Endometrial microvascular endothelial cells (primary cell): ENCODE results near the gene PHLPP2. TPM values are rescaled to one million over a fixed set of nuclear protein-coding genes. Genes with fewer than 3 reads are reported as not detected.
"Not testable (repeated sequence)": the region's sequence is repeated elsewhere in the genome, so short reads cannot be mapped to it uniquely, and the experiment has no call there.

Experiments used
- in situ Hi-C: cut with HindIII; loops from 2 replicates; pipeline ENCODE4 v1.10.0; 2017; ENCODE audit warnings: low sequenced_read_pairs, low pct_unique_long_range_greater_than_20kb; ENCODE audit errors: inconsistent ontology term
- total RNA-seq: library from RNA; depleted of rRNA; stranded (reverse); fragments of >200 nt; gene quantifications from one replicate; pipeline ENCODE4 v1.2.3, GENCODE V29; 2015; ENCODE audit errors: inconsistent ontology term

PHLPP2 gene
- total RNA-seq, 1 donor from 2014 or later, result 6.8 TPM

- in situ Hi-C loops, result no loop called here
These were observed 2.2 kb upstream of the PHLPP2 start for GRCh38 chr16:71726476-71727315.

DNA sequence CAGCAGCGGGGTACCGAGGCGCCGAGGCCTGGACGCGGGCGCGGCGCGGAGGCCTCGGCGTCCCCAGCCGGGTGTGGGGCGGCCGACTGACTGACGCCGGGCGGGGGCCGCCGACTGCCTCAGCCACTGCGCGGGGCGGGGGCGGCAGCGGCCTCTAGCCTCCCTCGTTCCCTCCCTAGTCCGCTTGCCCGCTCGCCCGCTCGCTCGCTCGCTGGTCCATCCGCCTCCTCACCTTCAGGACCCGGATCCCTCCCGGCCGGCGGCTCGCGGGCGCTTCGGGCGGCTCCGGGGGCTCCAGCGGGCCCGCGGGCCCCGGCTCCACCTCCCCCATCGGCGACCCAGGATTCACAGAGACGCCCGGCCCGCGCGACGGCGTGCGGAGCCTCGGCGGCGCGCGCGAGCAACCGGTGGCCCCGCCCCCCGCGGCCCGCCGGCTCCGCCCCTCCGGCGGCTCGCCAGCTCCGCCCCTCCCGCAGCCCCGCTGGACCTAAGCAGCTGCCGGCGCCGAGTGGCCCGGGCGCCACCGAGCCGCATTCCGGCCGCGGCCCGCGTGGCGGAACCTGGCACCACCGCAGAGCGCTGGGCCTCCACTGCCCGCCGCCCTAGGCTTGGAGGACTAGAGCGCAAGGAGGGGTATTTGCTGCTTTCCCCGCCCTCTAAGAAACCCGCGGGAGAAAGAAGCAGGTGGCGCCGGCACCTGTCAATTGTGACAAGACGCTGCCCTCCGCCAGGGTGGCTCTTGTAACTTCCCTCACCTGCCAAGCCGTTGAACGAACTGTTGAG is 773 bp downstream of the PHLPP2 start:
- in situ Hi-C loops, result no loop called here

- in situ Hi-C loops, result no loop called here
These were observed 1.5 kb downstream of the PHLPP2 start for GRCh38 chr16:71722801-71723536.

DNA sequence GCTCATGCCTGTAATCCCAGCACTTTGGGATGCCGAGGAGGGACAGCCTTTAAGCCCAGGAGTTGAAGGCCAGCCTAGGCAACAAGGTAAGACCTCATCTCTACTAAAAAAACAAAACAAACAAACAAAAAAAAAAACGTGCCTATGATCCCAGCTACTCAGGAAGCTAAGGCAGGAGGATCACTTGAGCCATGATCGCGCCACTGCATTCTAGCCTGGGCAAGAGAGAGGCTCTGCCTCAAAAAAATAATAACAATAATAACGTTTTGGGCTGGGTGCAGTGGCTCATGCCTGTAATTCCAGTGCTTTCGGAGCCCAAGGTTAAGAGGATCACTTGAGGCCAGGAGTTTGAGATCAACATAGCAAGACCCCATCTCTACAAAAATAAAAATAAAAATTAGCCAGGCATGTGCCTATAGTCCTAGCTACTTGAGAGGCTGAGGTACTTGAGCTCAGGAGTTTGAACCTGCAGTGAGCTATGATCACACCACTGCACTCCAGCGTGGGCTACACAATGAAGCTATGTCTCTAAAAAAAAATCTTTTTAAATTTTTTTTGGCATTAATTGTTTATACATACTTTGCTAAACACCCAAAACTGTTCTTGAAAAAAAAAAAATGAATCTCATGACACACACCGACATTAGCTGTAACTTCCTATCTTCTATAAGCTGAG is 3.3 kb downstream of the PHLPP2 start:
- in situ Hi-C loops, result no loop called here

DNA sequence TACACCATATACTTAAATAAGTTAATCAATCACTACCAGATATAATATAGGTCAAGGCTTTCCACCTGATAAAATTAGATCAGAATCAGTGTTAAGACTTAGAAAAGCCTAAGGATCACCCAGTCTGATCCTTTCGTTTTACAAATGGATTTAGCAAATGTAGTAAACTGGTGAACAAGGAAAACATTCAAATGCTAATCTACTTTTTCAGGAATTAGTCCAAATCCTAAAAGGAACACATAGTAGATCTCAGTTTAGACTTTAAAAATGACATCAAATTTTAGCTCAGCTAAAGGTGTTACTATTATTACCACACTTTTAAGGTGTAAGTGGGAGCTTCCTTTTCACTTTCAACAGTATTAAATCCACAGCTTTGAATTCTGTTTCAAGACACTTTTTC is 12.0 kb downstream of the PHLPP2 start:
- in situ Hi-C loops, result no loop called here

DNA sequence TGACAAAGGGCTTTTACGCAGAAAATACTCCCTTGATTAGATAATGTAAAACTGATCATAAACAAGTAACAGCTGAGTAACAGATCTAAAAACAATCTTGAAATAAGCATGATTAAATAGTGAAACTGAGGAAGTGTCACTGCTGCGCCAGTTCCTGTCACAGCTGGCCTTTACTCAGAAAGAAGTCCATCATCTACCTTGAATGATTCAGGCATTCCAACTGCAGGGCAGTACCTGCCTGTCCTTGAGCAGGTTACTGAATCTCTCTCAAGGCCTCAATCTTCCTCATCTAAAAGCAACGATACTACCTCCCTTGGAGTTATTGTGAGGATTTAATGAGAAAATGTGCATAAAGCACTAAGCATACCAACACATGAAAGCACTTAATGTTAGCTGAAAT is 12.7 kb downstream of the PHLPP2 start:
- in situ Hi-C loops, result no loop called here

- in situ Hi-C loops, result no loop called here
These were observed 15.2 kb downstream of the PHLPP2 start for GRCh38 chr16:71709229-71709781.

GRCh38 chr16:71708696-71709095 is 15.8 kb downstream of the PHLPP2 start:
- in situ Hi-C loops, result no loop called here

- in situ Hi-C loops, result no loop called here
These were observed 17.3 kb downstream of the PHLPP2 start for GRCh38 chr16:71707199-71707598.

DNA sequence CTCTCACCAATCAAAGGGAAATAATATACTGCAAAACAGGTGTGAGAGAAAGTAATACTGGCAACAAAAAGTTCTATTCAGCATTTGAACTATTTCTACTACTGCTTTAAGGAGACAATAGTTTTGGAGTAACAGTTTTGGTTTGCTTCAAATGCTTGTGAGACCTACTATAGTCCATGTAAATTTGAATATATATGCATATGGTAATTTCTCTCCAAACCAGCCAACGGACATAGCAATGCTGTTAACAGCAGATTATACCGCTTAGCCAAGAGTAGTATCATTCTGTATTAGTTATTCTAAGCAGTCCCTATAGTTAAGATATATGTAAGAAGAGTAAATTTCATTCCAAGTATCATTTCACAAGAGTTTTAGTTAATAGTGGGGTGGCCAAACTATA is 18.5 kb downstream of the PHLPP2 start:
- in situ Hi-C loops, result no loop called here

DNA sequence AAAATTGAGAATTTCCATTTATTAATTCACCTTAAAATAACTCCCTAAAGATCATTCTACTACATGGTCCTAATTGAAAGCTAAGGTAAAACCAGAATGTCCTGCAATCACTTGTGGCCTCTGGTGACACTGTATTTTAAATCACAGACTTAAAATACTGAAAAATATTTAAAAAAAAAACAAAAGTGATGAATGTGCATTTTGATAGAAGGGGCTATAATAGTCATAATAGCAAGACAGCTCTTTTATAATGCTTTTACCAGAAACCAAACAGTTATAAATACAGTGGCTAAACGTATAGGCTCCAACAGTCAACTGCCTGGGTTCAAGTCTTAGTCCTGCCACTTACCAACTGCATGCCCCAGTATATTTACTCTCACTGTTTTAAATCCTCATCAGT is 21.2 kb downstream of the PHLPP2 start:
- in situ Hi-C loops, result no loop called here

GRCh38 chr16:71700831-71701230 is 23.7 kb downstream of the PHLPP2 start:
- in situ Hi-C loops, result no loop called here

DNA sequence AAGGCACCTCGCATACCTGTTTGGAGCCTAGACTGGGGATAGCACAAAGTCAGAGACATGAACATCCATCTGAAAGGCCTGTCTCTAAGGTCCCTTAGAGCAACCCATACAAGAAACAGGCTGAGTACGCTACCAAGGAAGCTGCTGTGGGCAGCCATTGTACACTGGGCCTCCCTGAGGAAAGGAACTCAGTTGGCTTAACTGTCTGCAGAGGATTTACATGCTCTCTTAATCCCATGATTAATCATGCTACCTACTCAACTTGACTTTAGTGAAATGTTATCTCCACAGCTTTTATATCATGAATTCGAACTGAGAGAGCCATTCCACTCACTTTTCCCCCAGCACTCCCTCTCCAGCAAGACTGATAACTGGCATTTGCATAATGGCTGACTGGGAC is 26.0 kb downstream of the PHLPP2 start:
- in situ Hi-C loops, result no loop called here

- in situ Hi-C loops, result no loop called here
These were observed 31.3 kb downstream of the PHLPP2 start for GRCh38 chr16:71693164-71693563.

DNA sequence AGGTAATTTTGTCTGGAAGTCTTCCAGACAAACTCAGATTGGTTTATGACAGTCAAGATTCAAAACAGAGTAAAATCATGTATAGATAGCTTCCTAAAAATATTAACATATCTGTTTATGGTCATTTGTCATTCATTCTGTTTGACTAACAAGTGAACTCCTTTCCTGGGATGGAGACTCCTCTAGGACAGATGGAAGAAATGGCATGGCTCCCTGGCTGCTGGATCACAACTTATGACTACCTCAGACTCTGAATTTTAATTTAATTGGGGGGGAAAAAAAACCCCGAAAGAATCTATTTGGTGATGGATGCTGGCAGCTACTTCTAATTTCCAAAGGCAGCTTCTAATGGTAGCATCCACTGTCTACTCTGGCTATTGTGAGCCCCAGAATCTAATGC is 34.6 kb downstream of the PHLPP2 start:
- in situ Hi-C loops, result no loop called here

DNA sequence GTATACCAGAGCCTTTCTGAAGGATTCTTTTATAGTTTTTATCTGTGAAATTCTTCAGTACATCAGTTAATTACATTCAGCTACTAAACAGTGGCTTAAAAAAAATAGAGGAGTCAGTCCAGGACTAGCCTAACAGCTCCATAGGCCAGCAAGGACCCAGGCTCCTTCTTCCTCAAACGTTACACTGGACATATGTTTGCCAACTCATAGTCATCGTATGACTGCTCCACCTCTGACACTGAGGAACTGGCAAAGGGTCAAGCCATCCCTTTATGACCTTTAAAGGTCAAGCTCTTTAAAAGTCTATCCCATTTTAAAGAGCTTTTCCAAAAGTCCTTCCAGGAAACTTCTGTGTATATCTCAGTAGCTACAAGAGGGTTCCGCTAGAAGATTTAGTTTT is 36.6 kb downstream of the PHLPP2 start:
- in situ Hi-C loops, result no loop called here

- in situ Hi-C loops, result not testable (repeated sequence)
These were observed 40.2 kb downstream of the PHLPP2 start for GRCh38 chr16:71684280-71684679.

GRCh38 chr16:71681360-71681759 is 43.1 kb downstream of the PHLPP2 start:
- in situ Hi-C loops, result no loop called here

GRCh38 chr16:71676236-71676635 is 48.3 kb downstream of the PHLPP2 start:
- in situ Hi-C loops, result no loop called here
